H9 (cell line): ENCODE data around the gene CHURC1. TPM values are rescaled to one million over a fixed set of nuclear protein-coding genes. Genes with fewer than 3 reads are reported as not detected.

Experiments
- DNase-seq: peaks from one replicate; pipeline ENCODE4 v3.0.0-alpha.2; 2017
- H2AFZ ChIP-seq: one replicate; pipeline ENCODE4 v1.6.1; 2013; ENCODE audit warnings: mild to moderate bottlenecking, low read length, control low read depth, moderate library complexity
- H2AK5ac ChIP-seq: 2 replicates; pipeline ENCODE4 v1.6.1; 2013; ENCODE audit warnings: low read length, control low read depth, mixed read lengths; ENCODE audit not compliant: insufficient read length
- H2BK120ac ChIP-seq: one replicate; pipeline ENCODE4 v1.6.1; 2013; ENCODE audit warnings: low read depth, mild to moderate bottlenecking, low read length, control low read depth, inconsistent platforms; ENCODE audit not compliant: poor library complexity, severe bottlenecking
- H2BK12ac ChIP-seq: 2 replicates; pipeline ENCODE4 v1.6.1; 2013; ENCODE audit warnings: low read length, control low read depth, mixed read lengths, low read depth; ENCODE audit not compliant: insufficient read length
- H2BK15ac ChIP-seq: 2 replicates; pipeline ENCODE4 v1.6.1; 2013; ENCODE audit warnings: low read depth, low read length, control low read depth
- H2BK20ac ChIP-seq: one replicate; pipeline ENCODE4 v1.6.1; 2013; ENCODE audit warnings: low read depth, mild to moderate bottlenecking, low read length, control low read depth, inconsistent platforms; ENCODE audit not compliant: poor library complexity, severe bottlenecking
- H2BK5ac ChIP-seq: 2 replicates; pipeline ENCODE4 v1.6.1; 2013; ENCODE audit warnings: low read length, control low read depth, mixed read lengths; ENCODE audit not compliant: insufficient read length
- H3K14ac ChIP-seq: 2 replicates; pipeline ENCODE4 v1.6.1; 2013; ENCODE audit warnings: low read length, control low read depth; ENCODE audit not compliant: insufficient read depth
- H3K18ac ChIP-seq: 2 replicates; pipeline ENCODE4 v1.6.1; 2013; ENCODE audit warnings: low read depth, mild to moderate bottlenecking, mixed read lengths, low read length, control low read depth; ENCODE audit not compliant: insufficient read length
- H3K23ac ChIP-seq: 2 replicates; pipeline ENCODE4 v1.6.1; 2013; ENCODE audit warnings: low read length, control low read depth, mixed read lengths, low read depth; ENCODE audit not compliant: insufficient read length
- H3K23me2 ChIP-seq: 2 replicates; pipeline ENCODE4 v1.6.1; 2013; ENCODE audit warnings: low read depth, mild to moderate bottlenecking, mixed read lengths, low read length, control low read depth; ENCODE audit not compliant: insufficient read length, poor library complexity, severe bottlenecking
- H3K27ac ChIP-seq: 2 replicates; pipeline ENCODE4 v1.5.1; 2013; ENCODE audit warnings: low read length, control low read depth, mixed read lengths, low read depth; ENCODE audit not compliant: insufficient read length
- H3K27me3 ChIP-seq: 2 replicates; pipeline ENCODE4 v1.6.1; 2013; ENCODE audit warnings: low read length, control low read depth, inconsistent platforms; ENCODE audit not compliant: insufficient read depth
- H3K4ac ChIP-seq: 2 replicates; pipeline ENCODE4 v1.6.1; 2013; ENCODE audit warnings: low read depth, mild to moderate bottlenecking, control low read depth, inconsistent platforms, low read length, moderate library complexity
- H3K4me1 ChIP-seq: 2 replicates; pipeline ENCODE4 v1.6.1; 2013; ENCODE audit warnings: low read length, control low read depth, inconsistent platforms; ENCODE audit not compliant: insufficient read depth
- H3K4me2 ChIP-seq: 2 replicates; pipeline ENCODE4 v1.6.1; 2013; ENCODE audit warnings: low read length, control low read depth, mixed read lengths; ENCODE audit not compliant: insufficient read length, insufficient read depth
- H3K56ac ChIP-seq: 2 replicates; pipeline ENCODE4 v1.6.1; 2013; ENCODE audit warnings: low read depth, mild to moderate bottlenecking, mixed read lengths, low read length, control low read depth; ENCODE audit not compliant: insufficient read length
- H3K79me1 ChIP-seq: 2 replicates; pipeline ENCODE4 v1.6.1; 2013; ENCODE audit warnings: low read depth, mild to moderate bottlenecking, moderate library complexity, low read length, control low read depth, inconsistent platforms; ENCODE audit not compliant: insufficient read depth, poor library complexity, severe bottlenecking
- H3K79me2 ChIP-seq: 2 replicates; pipeline ENCODE4 v1.6.1; 2013; ENCODE audit warnings: low read length, control low read depth, inconsistent platforms; ENCODE audit not compliant: insufficient read depth
- H3K9ac ChIP-seq: 2 replicates; pipeline ENCODE4 v1.6.1; 2013; ENCODE audit warnings: low read length, control low read depth, mixed read lengths; ENCODE audit not compliant: insufficient read length; ENCODE audit errors: extremely low read depth
- H3K9me3 ChIP-seq: one replicate; pipeline ENCODE4 v1.6.1; 2013; ENCODE audit warnings: low read depth, low read length, inconsistent platforms; ENCODE audit not compliant: control insufficient read depth
- H3T11ph ChIP-seq: one replicate; pipeline ENCODE4 v1.6.1; 2013; ENCODE audit warnings: mild to moderate bottlenecking, low read length, control low read depth, inconsistent platforms
- H4K20me1 ChIP-seq: one replicate; pipeline ENCODE4 v1.6.1; 2013; ENCODE audit not compliant: control insufficient read depth, insufficient read length, insufficient read depth
- H4K5ac ChIP-seq: 2 replicates; pipeline ENCODE4 v1.6.1; 2013; ENCODE audit warnings: low read depth, mild to moderate bottlenecking, mixed read lengths, low read length, control low read depth; ENCODE audit not compliant: insufficient read length
- H4K8ac ChIP-seq: replicated peaks from 2 replicates; pipeline ENCODE4 v1.6.1; 2013; ENCODE audit warnings: low read length, control low read depth, mixed read lengths, low read depth; ENCODE audit not compliant: insufficient read length
- H4K91ac ChIP-seq: 2 replicates; pipeline ENCODE4 v1.6.1; 2013; ENCODE audit warnings: low read depth, mild to moderate bottlenecking, moderate library complexity, mixed read lengths, low read length, control low read depth; ENCODE audit not compliant: insufficient read length
- H3K27ac Mint-ChIP-seq, 3 experiments: 2 replicates in 2 of 3; 3 replicates in 1 of 3; pipeline ENCODE4 v1.8.0; 2020 to 2021; ENCODE audit warnings: mixed read lengths in 3 of 3, mild to moderate bottlenecking in 1 of 3, moderate library complexity in 1 of 3
- H3K27me3 Mint-ChIP-seq: 2 replicates; pipeline ENCODE4 v1.8.0; 2021; ENCODE audit warnings: low read depth, mild to moderate bottlenecking, moderate library complexity, mixed read lengths
- H3K36me3 Mint-ChIP-seq, 3 experiments: 2 replicates in 2 of 3; 3 replicates in 1 of 3; pipeline ENCODE4 v1.8.0; 2020 to 2021; ENCODE audit warnings: low read depth in 3 of 3, mixed read lengths in 3 of 3; ENCODE audit not compliant: insufficient read depth in 1 of 3
- H3K4me1 Mint-ChIP-seq, 2 experiments: 2 replicates each; pipeline ENCODE4 v1.8.0; 2020; ENCODE audit warnings: mixed read lengths in 2 of 2
- H3K4me3 Mint-ChIP-seq, 2 experiments: 2 replicates in 1 of 2; 3 replicates in 1 of 2; pipeline ENCODE4 v1.8.0; 2020 to 2021; ENCODE audit warnings: mild to moderate bottlenecking in 2 of 2, mixed read lengths in 2 of 2, moderate library complexity in 1 of 2
- H3K9me3 Mint-ChIP-seq, 2 experiments: 2 replicates in 1 of 2; 3 replicates in 1 of 2; pipeline ENCODE4 v1.8.0; 2020; ENCODE audit warnings: mild to moderate bottlenecking in 2 of 2, mixed read lengths in 2 of 2, moderate library complexity in 1 of 2
- WGBS: extraction: QIAGEN DNeasy Blood & Tissue Kit; methylation state at CpG from one replicate; pipeline ENCODE4 v1.1.7; 2013; ENCODE audit warnings: missing lambda C conversion rate, low lambda C conversion rate, mixed read lengths; ENCODE audit not compliant: insufficient read length; ENCODE audit errors: extremely low coverage; 5-methylcytosine and 5-hydroxymethylcytosine counted together
- total RNA-seq: library from RNA; stranded (reverse); gene quantifications from 2 replicates; pipeline ENCODE4 v1.2.1, GENCODE V29; 2021
- TF ChIP-seq, protein P1 (sequence below): fragments of 200-600 bp; sonication (generic); conservative IDR thresholded peaks from 3 replicates; pipeline ENCODE4 v1.8.0; 2021; ENCODE audit warnings: antibody characterized with exemption, mild to moderate bottlenecking

The CHURC1 gene
- total RNA-seq, 1 experiment from 2014 or later = 58.7 TPM

DNA sequence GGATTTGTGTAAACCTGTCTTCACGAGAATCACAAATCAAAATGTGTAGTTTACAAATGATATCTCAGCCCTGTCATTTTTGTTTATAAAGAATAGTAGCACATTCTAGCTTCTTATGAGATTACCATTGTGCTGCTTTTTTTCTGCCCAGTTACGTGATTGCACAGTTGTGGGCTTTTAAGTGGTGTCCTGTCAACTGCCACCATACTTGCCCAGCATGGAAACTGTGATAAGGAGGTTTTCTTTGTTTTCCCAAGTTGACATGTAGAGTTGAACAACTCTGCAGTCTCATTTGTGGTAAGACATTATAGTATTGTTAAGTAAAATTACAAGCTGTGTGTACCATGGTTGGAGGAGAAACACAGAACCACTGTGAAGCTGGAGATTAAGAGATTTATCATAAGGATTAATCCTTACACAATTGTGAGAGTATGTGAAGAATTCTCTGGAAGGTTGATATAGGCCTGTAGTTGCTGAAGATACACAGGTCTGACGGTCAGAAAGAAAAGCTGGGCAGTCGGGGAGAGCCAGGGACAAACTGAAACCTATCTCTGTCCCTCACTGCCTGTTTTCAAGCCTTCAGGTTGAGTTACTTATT is 12.2 kb downstream of the CHURC1 start:
- Mint-ChIP-seq H3K4me3 (no peak overlapping the region), H3K27me3 (no peaks in the 10 kb centered on the region), H3K36me3 (peaks cover 6 to 31% (median 22%) of the 10 kb centered on the region in 3 experiments; a peak in 5 of 7 replicates), H3K9me3 (no peaks in the 10 kb centered on the region), H3K4me1 (no peaks in the 10 kb centered on the region), H3K27ac (no peak overlapping the region)
- Histone ChIP-seq H3K27me3 (no peaks in the 10 kb centered on the region), H3K4me1 (no peaks in the 10 kb centered on the region), H3K27ac (no peak overlapping the region), H2BK12ac (no peak overlapping the region), H3K9ac (no peak overlapping the region), H2BK15ac (no peak overlapping the region), H2BK5ac (no peak overlapping the region), H3K4ac (no peak overlapping the region), H4K8ac (no peak overlapping the region), H3T11ph (no peak overlapping the region), H3K14ac (no peak overlapping the region), H3K79me2 (no peaks in the 10 kb centered on the region), H2BK120ac (no peak overlapping the region), H2AFZ (no peak overlapping the region), H3K23ac (no peak overlapping the region), H3K23me2 (no peaks in the 10 kb centered on the region), H2BK20ac (no peak overlapping the region), H3K9me3 (no peaks in the 10 kb centered on the region), H3K4me2 (no peak overlapping the region), H2AK5ac (no peak overlapping the region), H3K18ac (no peak overlapping the region), H3K79me1 (no peaks in the 10 kb centered on the region), H4K91ac (no peak overlapping the region), H3K56ac (no peak overlapping the region), H4K5ac (no peak overlapping the region), H4K20me1 (no peaks in the 10 kb centered on the region)
- DNase-seq = no peak
- WGBS = no CpG with 5 or more reads among the region's 4 CpGs
- TF ChIP-seq, protein P1, sequence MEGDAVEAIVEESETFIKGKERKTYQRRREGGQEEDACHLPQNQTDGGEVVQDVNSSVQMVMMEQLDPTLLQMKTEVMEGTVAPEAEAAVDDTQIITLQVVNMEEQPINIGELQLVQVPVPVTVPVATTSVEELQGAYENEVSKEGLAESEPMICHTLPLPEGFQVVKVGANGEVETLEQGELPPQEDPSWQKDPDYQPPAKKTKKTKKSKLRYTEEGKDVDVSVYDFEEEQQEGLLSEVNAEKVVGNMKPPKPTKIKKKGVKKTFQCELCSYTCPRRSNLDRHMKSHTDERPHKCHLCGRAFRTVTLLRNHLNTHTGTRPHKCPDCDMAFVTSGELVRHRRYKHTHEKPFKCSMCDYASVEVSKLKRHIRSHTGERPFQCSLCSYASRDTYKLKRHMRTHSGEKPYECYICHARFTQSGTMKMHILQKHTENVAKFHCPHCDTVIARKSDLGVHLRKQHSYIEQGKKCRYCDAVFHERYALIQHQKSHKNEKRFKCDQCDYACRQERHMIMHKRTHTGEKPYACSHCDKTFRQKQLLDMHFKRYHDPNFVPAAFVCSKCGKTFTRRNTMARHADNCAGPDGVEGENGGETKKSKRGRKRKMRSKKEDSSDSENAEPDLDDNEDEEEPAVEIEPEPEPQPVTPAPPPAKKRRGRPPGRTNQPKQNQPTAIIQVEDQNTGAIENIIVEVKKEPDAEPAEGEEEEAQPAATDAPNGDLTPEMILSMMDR = no peak
